GM19463 (cell line): ENCODE measurements around the gene RAB35.
"Not testable (repeated sequence)": the region's sequence is repeated elsewhere in the genome, so short reads cannot be mapped to it uniquely, and the experiment has no call there.

Source experiments
- ATAC-seq: cut with Tn5 transposase; IDR thresholded peaks from one replicate; pipeline ENCODE4 v1.9.1; 2021; ENCODE audit warnings: mild to moderate bottlenecking, moderate library complexity; ENCODE audit not compliant: unreplicated experiment

Gene RAB35

GRCh38 chr12:120064054-120064940 lies 52.3 kb downstream of the RAB35 start:
- ATAC-seq = no peak

GRCh38 chr12:120062976-120063579 lies 53.5 kb downstream of the RAB35 start:
- no peak for ATAC-seq

- ATAC-seq = no peak
These were observed 54.9 kb downstream of the RAB35 start for GRCh38 chr12:120061575-120062214.

GRCh38 chr12:120060717-120061116 lies 55.8 kb downstream of the RAB35 start:
- no peak for ATAC-seq

- ATAC-seq = no peak
These were observed 56.4 kb downstream of the RAB35 start for GRCh38 chr12:120060196-120060595.

- ATAC-seq = no peak
These were observed 59.8 kb downstream of the RAB35 start for GRCh38 chr12:120056739-120057138.

- no peak for ATAC-seq
These were observed 61.1 kb downstream of the RAB35 start for GRCh38 chr12:120055231-120056000.

- ATAC-seq = no peak
These were observed 62.3 kb downstream of the RAB35 start for GRCh38 chr12:120054293-120054692.

- no peak for ATAC-seq
These were observed 65.0 kb downstream of the RAB35 start for GRCh38 chr12:120051535-120051934.

GRCh38 chr12:120049426-120049825 lies 67.1 kb downstream of the RAB35 start:
- no peak for ATAC-seq

GRCh38 chr12:120048263-120048662 lies 68.3 kb downstream of the RAB35 start:
- ATAC-seq = no peak

GRCh38 chr12:120047072-120047471 lies 69.5 kb downstream of the RAB35 start:
- no peak for ATAC-seq

- ATAC-seq = not testable (repeated sequence)
These were observed 71.2 kb downstream of the RAB35 start for GRCh38 chr12:120045367-120045766.
